KMS-11 (cell line): ENCODE data around the gene TUBA1C.

Source experiments
- H2AFZ ChIP-seq: fragments of 200-600 bp; sonication (generic); 2 replicates; pipeline ENCODE4 v1.6.1; 2016; ENCODE audit warnings: antibody characterized with exemption, mixed run types, low read depth
- H3K27ac ChIP-seq: fragments of 200-600 bp; sonication (generic); 2 replicates; pipeline ENCODE4 v1.6.1; 2016; ENCODE audit warnings: mild to moderate bottlenecking, mixed run types
- H3K27me3 ChIP-seq: fragments of 200-600 bp; sonication (generic); 2 replicates; pipeline ENCODE4 v1.6.1; 2017; ENCODE audit warnings: mild to moderate bottlenecking, low read depth, mixed run types, moderate library complexity; ENCODE audit not compliant: insufficient read depth
- H3K36me3 ChIP-seq: fragments of 200-600 bp; sonication (generic); 2 replicates; pipeline ENCODE4 v1.6.1; 2017; ENCODE audit warnings: mild to moderate bottlenecking, mixed run types; ENCODE audit not compliant: insufficient read depth
- H3K4me1 ChIP-seq: fragments of 200-600 bp; sonication (generic); 2 replicates; pipeline ENCODE4 v1.6.1; 2016; ENCODE audit warnings: mild to moderate bottlenecking, low read depth, mixed run types; ENCODE audit not compliant: poor library complexity, severe bottlenecking
- H3K4me2 ChIP-seq: fragments of 200-600 bp; sonication (generic); 2 replicates; pipeline ENCODE4 v1.7.0; 2016; ENCODE audit warnings: mild to moderate bottlenecking, mixed run types
- H3K4me3 ChIP-seq: fragments of 200-600 bp; sonication (generic); IDR thresholded peaks from 2 replicates; pipeline ENCODE4 v1.6.1; 2017; ENCODE audit warnings: low read depth, low read length, mixed read lengths; ENCODE audit not compliant: insufficient read depth
- H3K79me2 ChIP-seq: fragments of 200-600 bp; sonication (generic); 2 replicates; pipeline ENCODE4 v1.6.1; 2016; ENCODE audit warnings: low read depth, mixed run types; ENCODE audit not compliant: insufficient read depth
- H3K9ac ChIP-seq: fragments of 200-600 bp; sonication (generic); 2 replicates; pipeline ENCODE4 v1.6.1; 2016; ENCODE audit warnings: mild to moderate bottlenecking, mixed run types
- H4K20me1 ChIP-seq: fragments of 200-600 bp; sonication (generic); 2 replicates; pipeline ENCODE4 v1.6.1; 2016; ENCODE audit warnings: mild to moderate bottlenecking, mixed run types; ENCODE audit not compliant: insufficient read depth
- CTCF ChIP-seq: fragments of 200-600 bp; sonication (generic); conservative IDR thresholded peaks from 2 replicates; pipeline ENCODE4 v1.6.1; 2017; ENCODE audit warnings: low read depth, mild to moderate bottlenecking, antibody characterized with exemption, low read length, moderate library complexity, mixed read lengths

Gene TUBA1C

GRCh38 chr12:49284672-49285071 is 19.8 kb downstream of the TUBA1C start:
- no peak for TF ChIP-seq CTCF
- Histone ChIP-seq H3K4me1 (no peaks in the 10 kb centered on the region), H3K27me3 (peaks cover 17% of the 10 kb centered on the region; the same call in 1 of the 2 replicates), H3K79me2 (no peaks in the 10 kb centered on the region), H3K9ac (no peak overlapping the region), H3K27ac (no peak overlapping the region), H3K4me2 (no peak overlapping the region), H2AFZ (no peak overlapping the region), H3K36me3 (no peaks in the 10 kb centered on the region), H4K20me1 (no peaks in the 10 kb centered on the region), H3K4me3 (no peak overlapping the region)

GRCh38 chr12:49287876-49288275 is 23.0 kb downstream of the TUBA1C start:
- no peaks in the 10 kb centered on the region for H3K79me2 ChIP-seq
- no peak overlapping the region for H3K4me3 ChIP-seq
- H3K27ac ChIP-seq, result no peak overlapping the region
- no peaks in the 10 kb centered on the region for H3K36me3 ChIP-seq
- H3K27me3 ChIP-seq, result peaks cover 17% of the 10 kb centered on the region; the same call in 1 of the 2 replicates
- TF ChIP-seq CTCF, result no peak
- H4K20me1 ChIP-seq, result no peaks in the 10 kb centered on the region
- H2AFZ ChIP-seq, result no peak overlapping the region
- H3K4me2 ChIP-seq, result no peak overlapping the region
- no peak overlapping the region for H3K9ac ChIP-seq
- H3K4me1 ChIP-seq, result no peaks in the 10 kb centered on the region

- no peaks in the 10 kb centered on the region for H4K20me1 ChIP-seq
- H3K79me2 ChIP-seq, result no peaks in the 10 kb centered on the region
- H3K4me2 ChIP-seq, result no peak overlapping the region
- no peak overlapping the region for H3K4me3 ChIP-seq
- no peaks in the 10 kb centered on the region for H3K36me3 ChIP-seq
- no peaks in the 10 kb centered on the region for H3K4me1 ChIP-seq
- peak; percentile 98 for TF ChIP-seq CTCF
- peaks cover 19% of the 10 kb centered on the region for H3K27me3 ChIP-seq
- H2AFZ ChIP-seq, result no peak overlapping the region
- H3K27ac ChIP-seq, result no peak overlapping the region
- H3K9ac ChIP-seq, result no peak overlapping the region
Measured at GRCh38 chr12:49288412-49288853, 23.6 kb downstream of the TUBA1C start.

- no peak for TF ChIP-seq CTCF
Measured at GRCh38 chr12:49288922-49289555, 24.2 kb downstream of the TUBA1C start.

More at GRCh38 chr12:49288922-49289555, 24.2 kb downstream of the TUBA1C start:
- H3K79me2 ChIP-seq, result no peaks in the 10 kb centered on the region
- no peak overlapping the region for H3K9ac ChIP-seq
- no peaks in the 10 kb centered on the region for H3K4me1 ChIP-seq
- no peaks in the 10 kb centered on the region for H4K20me1 ChIP-seq
- H3K36me3 ChIP-seq, result no peaks in the 10 kb centered on the region
- H3K27me3 ChIP-seq, result peaks cover 19% of the 10 kb centered on the region
- H3K4me3 ChIP-seq, result no peak overlapping the region
- no peak overlapping the region for H2AFZ ChIP-seq
- no peak overlapping the region for H3K27ac ChIP-seq
- no peak overlapping the region for H3K4me2 ChIP-seq
